ENCODE data around the gene GPATCH8. TPM values are rescaled to one million over a fixed set of nuclear protein-coding genes. Genes with fewer than 3 reads are reported as not detected.

The GPATCH8 gene
- total and polyA plus RNA-seq, 10 of the 15 experiments (the other 5 are each of a cell fraction or from before 2014, with no cell fraction given), result 11.7 to 45.1 (median 21.3) TPM

GRCh38 chr17:44362949-44363612 is 140.1 kb downstream of the GPATCH8 start:
- ATAC-seq (peak; percentile 58), DNase-seq (ENCODE audit: low read depth, low spot score) (no peak), FAIRE-seq (no peak)
- no peak overlapping the region for H3K27ac ChIP-seq (ENCODE audit: control insufficient read depth, insufficient read depth)
- ChIA-PET CTCF (interaction anchor here (0.7 to 2.9 kb wide), 16 partner anchors 9 to 563 kb away, joined by 3 to 11 read pairs (median 4); no protein-coding TSS in a partner anchor), POLR2A (interaction anchor here (0.6 to 1.5 kb wide), 2 partner anchors 36 to 797 kb away, joined by 3 to 7 read pairs; no protein-coding TSS in a partner anchor), RAD21 (ENCODE audit: unreplicated experiment) (interaction anchor here (0.9 to 1.5 kb wide), 4 partner anchors 9 to 159 kb away, joined by 3 to 4 read pairs (median 3); no protein-coding TSS in a partner anchor), SMC1A (ENCODE audit: uncharacterized antibody, unreplicated experiment) (interaction anchor here (0.5 to 1.0 kb wide), 3 partner anchors 13 to 115 kb away, joined by 3 read pairs; no protein-coding TSS in a partner anchor)
- H3K4me2 ChIP-seq (ENCODE audit: control insufficient read depth, insufficient read depth), result peak overlapping the region; percentile 94
- no peak for TF ChIP-seq NFXL1 (IDR thresholded peaks at IDR 0.05; ENCODE audit: borderline replicate concordance)
- no peak for TF ChIP-seq SPI1 (IDR thresholded peaks at IDR 0.05; ENCODE audit: borderline replicate concordance, insufficient read depth, low read depth, low read length)
- TF ChIP-seq MLLT1 (IDR thresholded peaks at IDR 0.05), result no peak
- TF ChIP-seq, protein P1, sequence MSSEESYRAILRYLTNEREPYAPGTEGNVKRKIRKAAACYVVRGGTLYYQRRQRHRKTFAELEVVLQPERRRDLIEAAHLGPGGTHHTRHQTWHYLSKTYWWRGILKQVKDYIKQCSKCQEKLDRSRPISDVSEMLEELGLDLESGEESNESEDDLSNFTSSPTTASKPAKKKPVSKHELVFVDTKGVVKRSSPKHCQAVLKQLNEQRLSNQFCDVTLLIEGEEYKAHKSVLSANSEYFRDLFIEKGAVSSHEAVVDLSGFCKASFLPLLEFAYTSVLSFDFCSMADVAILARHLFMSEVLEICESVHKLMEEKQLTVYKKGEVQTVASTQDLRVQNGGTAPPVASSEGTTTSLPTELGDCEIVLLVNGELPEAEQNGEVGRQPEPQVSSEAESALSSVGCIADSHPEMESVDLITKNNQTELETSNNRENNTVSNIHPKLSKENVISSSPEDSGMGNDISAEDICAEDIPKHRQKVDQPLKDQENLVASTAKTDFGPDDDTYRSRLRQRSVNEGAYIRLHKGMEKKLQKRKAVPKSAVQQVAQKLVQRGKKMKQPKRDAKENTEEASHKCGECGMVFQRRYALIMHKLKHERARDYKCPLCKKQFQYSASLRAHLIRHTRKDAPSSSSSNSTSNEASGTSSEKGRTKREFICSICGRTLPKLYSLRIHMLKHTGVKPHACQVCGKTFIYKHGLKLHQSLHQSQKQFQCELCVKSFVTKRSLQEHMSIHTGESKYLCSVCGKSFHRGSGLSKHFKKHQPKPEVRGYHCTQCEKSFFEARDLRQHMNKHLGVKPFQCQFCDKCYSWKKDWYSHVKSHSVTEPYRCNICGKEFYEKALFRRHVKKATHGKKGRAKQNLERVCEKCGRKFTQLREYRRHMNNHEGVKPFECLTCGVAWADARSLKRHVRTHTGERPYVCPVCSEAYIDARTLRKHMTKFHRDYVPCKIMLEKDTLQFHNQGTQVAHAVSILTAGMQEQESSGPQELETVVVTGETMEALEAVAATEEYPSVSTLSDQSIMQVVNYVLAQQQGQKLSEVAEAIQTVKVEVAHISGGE (CRISPR knock-in tag; IDR thresholded peaks at IDR 0.05), result no peak
- TF ChIP-seq SUZ12 (IDR thresholded peaks at IDR 0.05; ENCODE audit: unreplicated experiment), result no peak
- no peak for TF ChIP-seq TCF12 (IDR thresholded peaks at IDR 0.05; ENCODE audit: low read depth, low read length)
- TF ChIP-seq, protein P2, sequence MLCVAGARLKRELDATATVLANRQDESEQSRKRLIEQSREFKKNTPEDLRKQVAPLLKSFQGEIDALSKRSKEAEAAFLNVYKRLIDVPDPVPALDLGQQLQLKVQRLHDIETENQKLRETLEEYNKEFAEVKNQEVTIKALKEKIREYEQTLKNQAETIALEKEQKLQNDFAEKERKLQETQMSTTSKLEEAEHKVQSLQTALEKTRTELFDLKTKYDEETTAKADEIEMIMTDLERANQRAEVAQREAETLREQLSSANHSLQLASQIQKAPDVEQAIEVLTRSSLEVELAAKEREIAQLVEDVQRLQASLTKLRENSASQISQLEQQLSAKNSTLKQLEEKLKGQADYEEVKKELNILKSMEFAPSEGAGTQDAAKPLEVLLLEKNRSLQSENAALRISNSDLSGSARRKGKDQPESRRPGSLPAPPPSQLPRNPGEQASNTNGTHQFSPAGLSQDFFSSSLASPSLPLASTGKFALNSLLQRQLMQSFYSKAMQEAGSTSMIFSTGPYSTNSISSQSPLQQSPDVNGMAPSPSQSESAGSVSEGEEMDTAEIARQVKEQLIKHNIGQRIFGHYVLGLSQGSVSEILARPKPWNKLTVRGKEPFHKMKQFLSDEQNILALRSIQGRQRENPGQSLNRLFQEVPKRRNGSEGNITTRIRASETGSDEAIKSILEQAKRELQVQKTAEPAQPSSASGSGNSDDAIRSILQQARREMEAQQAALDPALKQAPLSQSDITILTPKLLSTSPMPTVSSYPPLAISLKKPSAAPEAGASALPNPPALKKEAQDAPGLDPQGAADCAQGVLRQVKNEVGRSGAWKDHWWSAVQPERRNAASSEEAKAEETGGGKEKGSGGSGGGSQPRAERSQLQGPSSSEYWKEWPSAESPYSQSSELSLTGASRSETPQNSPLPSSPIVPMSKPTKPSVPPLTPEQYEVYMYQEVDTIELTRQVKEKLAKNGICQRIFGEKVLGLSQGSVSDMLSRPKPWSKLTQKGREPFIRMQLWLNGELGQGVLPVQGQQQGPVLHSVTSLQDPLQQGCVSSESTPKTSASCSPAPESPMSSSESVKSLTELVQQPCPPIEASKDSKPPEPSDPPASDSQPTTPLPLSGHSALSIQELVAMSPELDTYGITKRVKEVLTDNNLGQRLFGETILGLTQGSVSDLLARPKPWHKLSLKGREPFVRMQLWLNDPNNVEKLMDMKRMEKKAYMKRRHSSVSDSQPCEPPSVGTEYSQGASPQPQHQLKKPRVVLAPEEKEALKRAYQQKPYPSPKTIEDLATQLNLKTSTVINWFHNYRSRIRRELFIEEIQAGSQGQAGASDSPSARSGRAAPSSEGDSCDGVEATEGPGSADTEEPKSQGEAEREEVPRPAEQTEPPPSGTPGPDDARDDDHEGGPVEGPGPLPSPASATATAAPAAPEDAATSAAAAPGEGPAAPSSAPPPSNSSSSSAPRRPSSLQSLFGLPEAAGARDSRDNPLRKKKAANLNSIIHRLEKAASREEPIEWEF (IDR thresholded peaks at IDR 0.05; ENCODE audit: insufficient replicate concordance, low read depth, low read length), result no peak
- no peak for TF ChIP-seq SREBF1 (IDR thresholded peaks at IDR 0.05; ENCODE audit: low read length)
- no peak for TF ChIP-seq POU2F2 (IDR thresholded peaks at IDR 0.05; ENCODE audit: borderline replicate concordance, low read depth, low read length)
- no peak for TF ChIP-seq PAX5 (IDR thresholded peaks at IDR 0.05; ENCODE audit: borderline replicate concordance, low read depth, low read length)
- TF ChIP-seq HDGF (IDR thresholded peaks at IDR 0.05), result no peak
- TF ChIP-seq TCF3 (IDR thresholded peaks at IDR 0.05; ENCODE audit: borderline replicate concordance, insufficient read depth, low read depth, low read length), result no peak
- no peaks in the 10 kb centered on the region for H3K36me3 ChIP-seq (ENCODE audit: control insufficient read depth in 2 of 2, insufficient read depth in 2 of 2, low read length in 1 of 2)
- H4K20me1 ChIP-seq (ENCODE audit: control insufficient read depth, insufficient read depth), result no peaks in the 10 kb centered on the region
- under 1% methylated on average over 27 of the region's 45 CpGs for WGBS (ENCODE audit: insufficient coverage, insufficient replicate concordance, low lambda C conversion rate, missing lambda C conversion rate)
- peak overlapping the region; percentile 67 for H3K4me3 ChIP-seq
- H3K4me1 ChIP-seq (ENCODE audit: control insufficient read depth, insufficient read depth, low read length), result no peaks in the 10 kb centered on the region
- no peaks in the 10 kb centered on the region for H3K79me2 ChIP-seq (ENCODE audit: control insufficient read depth, insufficient read depth, low read length)
- BruUV-seq (replicated peaks), result no TSS peak
- peak overlapping the region; percentile 34; the same call in 1 of the 2 replicates for H3K9ac ChIP-seq (ENCODE audit: control insufficient read depth, insufficient read depth, low read length)
- intact Hi-C loops (cut with micrococcal nuclease; ENCODE audit: unreplicated experiment) (no loop called here), in situ Hi-C loops (cut with MboI) (no loop called here)
- H3K9me3 ChIP-seq (replicated peaks; ENCODE audit: control insufficient read depth, insufficient read depth, low read length), result no peaks in the 10 kb centered on the region
- H3K27me3 ChIP-seq (replicated peaks in 1 of 2; ENCODE audit: control insufficient read depth in 2 of 2, insufficient read depth in 2 of 2, low read length in 1 of 2), result peaks cover 0 to 2% of the 10 kb centered on the region in 2 experiments; a peak in 3 of 4 replicates
- H2AFZ ChIP-seq (ENCODE audit: control insufficient read depth, low read depth, low read length), result peak overlapping the region; percentile 66

Data from GM12878 (cell line).